Transverse colon (tissue), 4 donors: ENCODE measurements around the gene ASB10. TPM values are rescaled to one million over a fixed set of nuclear protein-coding genes. Genes with fewer than 3 reads are reported as not detected.

Source experiments
- DNase-seq: peaks from one replicate; pipeline ENCODE4 v3.0.0-alpha.2; 2019
- H3K27ac ChIP-seq, 4 donors: fragments of 200-600 bp; sonication (generic); 2 replicates each; pipeline ENCODE4 v1.5.1; 2016 to 2018; ENCODE audit warnings: inconsistent platforms in 4 of 4
- H3K27me3 ChIP-seq: fragments of 200-600 bp; sonication (generic); 2 replicates; pipeline ENCODE4 v1.5.1; 2017; ENCODE audit warnings: inconsistent platforms
- H3K36me3 ChIP-seq, 4 donors: fragments of 200-600 bp; sonication (generic); 2 replicates each; pipeline ENCODE4 v1.5.1; 2017 to 2019; ENCODE audit warnings: inconsistent platforms in 4 of 4
- H3K4me1 ChIP-seq, 4 donors: fragments of 200-600 bp; sonication (generic); 2 replicates each; pipeline ENCODE4 v1.5.1; 2017 to 2020; ENCODE audit warnings: inconsistent platforms in 4 of 4
- H3K4me3 ChIP-seq, 4 donors: fragments of 200-600 bp; sonication (generic); 1 replicate in 1 of 4; 2 replicates in 3 of 4; pipeline versions ENCODE4 v1.5.1 to v1.6.1; 2017 to 2019; ENCODE audit warnings: inconsistent platforms in 4 of 4
- H3K9me3 ChIP-seq, 2 donors: fragments of 200-600 bp; sonication (generic); 2 replicates each; pipeline ENCODE4 v1.5.1; 2017 to 2019; ENCODE audit warnings: inconsistent platforms in 2 of 2
- CTCF ChIP-seq, 5 experiments: fragments of 200-600 bp in 3 of 5; fragments of 450-650 bp in 2 of 5; sonication (generic) in 3 of 5; IDR thresholded peaks; 1 replicate in 2 of 5; 2 replicates in 3 of 5; pipeline ENCODE4 v1.5.1; 2016 to 2017; ENCODE audit warnings: antibody characterized with exemption in 5 of 5, inconsistent platforms in 3 of 5, mild to moderate bottlenecking in 2 of 5, moderate library complexity in 1 of 5
- EP300 ChIP-seq: sonication (generic); formaldehyde crosslinking; IDR thresholded peaks from one replicate; pipeline ENCODE4 v1.6.1; 2017; ENCODE audit warnings: antibody characterized with exemption, low read depth
- POLR2A ChIP-seq: fragments of 450-650 bp; IDR thresholded peaks from one replicate; pipeline ENCODE4 v1.6.1; 2016; ENCODE audit warnings: antibody characterized with exemption, mild to moderate bottlenecking, moderate library complexity
- POLR2AphosphoS5 ChIP-seq, 3 donors: sonication (generic); formaldehyde crosslinking; IDR thresholded peaks; one replicate each; pipeline ENCODE4 v1.6.1; 2016; ENCODE audit warnings: antibody characterized with exemption in 3 of 3
- WGBS, 2 donors: methylation state at CpG; one replicate each; pipeline ENCODE4 v1.1.5; 2018; ENCODE audit warnings: low coverage in 1 of 2; 5-methylcytosine and 5-hydroxymethylcytosine counted together
- in situ Hi-C, 4 donors: fragments of 200-750 bp; cut with MboI; loops; one replicate each; pipeline versions ENCODE4 v1.15.0 to v1.15.1; 2017; ENCODE audit warnings: low sequenced_read_pairs in 3 of 4, low pct_ligation_motif_present in 1 of 4, low pct_unique_long_range_greater_than_20kb in 1 of 4
- intact Hi-C: fragments of 100-400 bp; cut with DNase I; formaldehyde crosslinking; loops from one replicate; pipeline ENCODE4 v1.15.1; 2023; ENCODE audit warnings: low total_unique reads
- total RNA-seq, 4 donors: library from RNA; depleted of rRNA; stranded (reverse); fragments of >200 nt; gene quantifications; one replicate each; pipeline ENCODE4 v1.1.0, GENCODE V29; 2016

The ASB10 gene
- total RNA-seq, 4 donors from 2014 or later: not detected

GRCh38 chr7:151177310-151177709 lies 9.7 kb downstream of the ASB10 start:
- TF ChIP-seq POLR2A (no peak), EP300 (no peak), CTCF (IDR thresholded peaks at IDR 0.05) (no peak), POLR2AphosphoS5 (IDR thresholded peaks at IDR 0.05) (no peak)
- no peak for DNase-seq
- H3K36me3 ChIP-seq: no peaks in the 10 kb centered on the region
- H3K9me3 ChIP-seq: no peaks in the 10 kb centered on the region
- intact Hi-C loops (no loop called here), in situ Hi-C loops (loop anchor here in 1 of 4 donors (10.0 kb wide), 1 partner anchor 53 kb away; no protein-coding TSS in a partner anchor)
- no peak overlapping the region for H3K4me3 ChIP-seq
- no peaks in the 10 kb centered on the region for H3K4me1 ChIP-seq
- WGBS, 2 donors: 67 to 93% methylated on average over 1 of the region's 1 CpG
- H3K27ac ChIP-seq: no peak overlapping the region
- peaks cover 42% of the 10 kb centered on the region for H3K27me3 ChIP-seq

- no peak overlapping the region for H3K27ac ChIP-seq
- H3K36me3 ChIP-seq: no peaks in the 10 kb centered on the region
- in situ Hi-C loops (loop anchor here in 1 of 4 donors (10.0 kb wide), 1 partner anchor 52 kb away; no protein-coding TSS in a partner anchor), intact Hi-C loops (no loop called here)
- H3K4me3 ChIP-seq: no peak overlapping the region
- 82% methylated on average over 9 of the region's 9 CpGs; no CpG with 5 or more reads in 1 of the 2 donors for WGBS, 2 donors
- H3K9me3 ChIP-seq: no peaks in the 10 kb centered on the region
- no peak for TF ChIP-seq POLR2AphosphoS5 (IDR thresholded peaks at IDR 0.05)
- TF ChIP-seq POLR2A: no peak
- TF ChIP-seq CTCF (IDR thresholded peaks at IDR 0.05): no peak
- TF ChIP-seq EP300: no peak
- no peaks in the 10 kb centered on the region for H3K4me1 ChIP-seq
- H3K27me3 ChIP-seq: peaks cover 51% of the 10 kb centered on the region
- DNase-seq: no peak
Observed at GRCh38 chr7:151176401-151176800, 10.6 kb downstream of the ASB10 start.

GRCh38 chr7:151175793-151176311 lies 11.2 kb downstream of the ASB10 start:
- Histone ChIP-seq H3K27me3 (peaks cover 56% of the 10 kb centered on the region), H3K36me3 (no peaks in the 10 kb centered on the region), H3K27ac (no peak overlapping the region), H3K9me3 (no peaks in the 10 kb centered on the region), H3K4me3 (no peak overlapping the region), H3K4me1 (no peaks in the 10 kb centered on the region)
- 75% methylated on average over 18 of the region's 23 CpGs; no CpG with 5 or more reads in 1 of the 2 donors for WGBS, 2 donors
- TF ChIP-seq CTCF (IDR thresholded peaks at IDR 0.05) (no peak), EP300 (no peak), POLR2AphosphoS5 (IDR thresholded peaks at IDR 0.05) (no peak), POLR2A (no peak)
- intact Hi-C loops (no loop called here), in situ Hi-C loops (loop anchor here in 1 of 4 donors (10.0 kb wide), 1 partner anchor 51 kb away; no protein-coding TSS in a partner anchor)
- no peak for DNase-seq

GRCh38 chr7:151175047-151175792 lies 11.8 kb downstream of the ASB10 start:
- in situ Hi-C loops: loop anchor here in 1 of 4 donors (10.0 kb wide), 1 partner anchor 50 kb away; no protein-coding TSS in a partner anchor
- no peak for DNase-seq
- 81 to 82% methylated on average over 9 to 16 of the region's 16 CpGs for WGBS, 2 donors
- Histone ChIP-seq H3K4me3 (no peak overlapping the region), H3K4me1 (no peaks in the 10 kb centered on the region), H3K9me3 (no peaks in the 10 kb centered on the region), H3K36me3 (no peaks in the 10 kb centered on the region), H3K27me3 (peaks cover 61% of the 10 kb centered on the region), H3K27ac (no peak overlapping the region)
- intact Hi-C loops: no loop called here
- TF ChIP-seq POLR2AphosphoS5 (IDR thresholded peaks at IDR 0.05): no peak
- TF ChIP-seq CTCF (IDR thresholded peaks at IDR 0.05): no peak
- TF ChIP-seq EP300: no peak
- no peak for TF ChIP-seq POLR2A
